AG09309 (cell line): Measurements from ENCODE around the gene PSKH1.
A peak's percentile ranks its signal among the peaks of the same experiment; 100 is the strongest.

Experiments used
- DNase-seq: peaks from one replicate; pipeline ENCODE4 v3.0.0-alpha.2; 2010; ENCODE audit warnings: low read depth
- H3K4me3 ChIP-seq: 2 replicates; pipeline ENCODE4 v1.5.1; 2011; ENCODE audit warnings: mild to moderate bottlenecking, low read depth, low read length, moderate library complexity; ENCODE audit not compliant: control insufficient read depth
- TF ChIP-seq, protein P1 (sequence below): IDR thresholded peaks from 2 replicates; pipeline ENCODE4 v1.5.1; 2011; ENCODE audit warnings: mild to moderate bottlenecking, low read depth, low read length, inconsistent platforms; ENCODE audit not compliant: insufficient read depth, control insufficient read depth; ENCODE audit errors: missing control alignments

The PSKH1 gene

DNA sequence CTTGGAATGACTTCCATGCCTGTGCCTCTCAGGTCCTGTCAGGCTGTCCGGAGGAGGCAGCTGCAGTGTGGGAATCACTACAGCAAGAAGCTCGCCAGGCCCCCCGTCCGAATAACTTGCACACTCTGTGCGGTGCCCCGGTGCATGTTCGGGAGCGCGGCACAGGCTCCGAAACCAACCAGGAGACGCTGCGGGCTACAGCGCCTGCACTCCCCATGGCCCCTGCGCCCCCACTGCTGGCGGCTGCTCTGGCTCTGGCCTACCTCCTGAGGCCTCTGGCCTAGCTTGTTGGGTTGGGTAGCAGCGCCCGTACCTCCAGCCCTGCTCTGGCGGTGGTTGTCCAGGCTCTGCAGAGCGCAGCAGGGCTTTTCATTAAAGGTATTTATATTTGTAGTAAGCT is 7.1 kb upstream of the PSKH1 start:
- no peak for DNase-seq
- H3K4me3 ChIP-seq: no peak overlapping the region
- TF ChIP-seq, protein P1, sequence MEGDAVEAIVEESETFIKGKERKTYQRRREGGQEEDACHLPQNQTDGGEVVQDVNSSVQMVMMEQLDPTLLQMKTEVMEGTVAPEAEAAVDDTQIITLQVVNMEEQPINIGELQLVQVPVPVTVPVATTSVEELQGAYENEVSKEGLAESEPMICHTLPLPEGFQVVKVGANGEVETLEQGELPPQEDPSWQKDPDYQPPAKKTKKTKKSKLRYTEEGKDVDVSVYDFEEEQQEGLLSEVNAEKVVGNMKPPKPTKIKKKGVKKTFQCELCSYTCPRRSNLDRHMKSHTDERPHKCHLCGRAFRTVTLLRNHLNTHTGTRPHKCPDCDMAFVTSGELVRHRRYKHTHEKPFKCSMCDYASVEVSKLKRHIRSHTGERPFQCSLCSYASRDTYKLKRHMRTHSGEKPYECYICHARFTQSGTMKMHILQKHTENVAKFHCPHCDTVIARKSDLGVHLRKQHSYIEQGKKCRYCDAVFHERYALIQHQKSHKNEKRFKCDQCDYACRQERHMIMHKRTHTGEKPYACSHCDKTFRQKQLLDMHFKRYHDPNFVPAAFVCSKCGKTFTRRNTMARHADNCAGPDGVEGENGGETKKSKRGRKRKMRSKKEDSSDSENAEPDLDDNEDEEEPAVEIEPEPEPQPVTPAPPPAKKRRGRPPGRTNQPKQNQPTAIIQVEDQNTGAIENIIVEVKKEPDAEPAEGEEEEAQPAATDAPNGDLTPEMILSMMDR: no peak

DNA sequence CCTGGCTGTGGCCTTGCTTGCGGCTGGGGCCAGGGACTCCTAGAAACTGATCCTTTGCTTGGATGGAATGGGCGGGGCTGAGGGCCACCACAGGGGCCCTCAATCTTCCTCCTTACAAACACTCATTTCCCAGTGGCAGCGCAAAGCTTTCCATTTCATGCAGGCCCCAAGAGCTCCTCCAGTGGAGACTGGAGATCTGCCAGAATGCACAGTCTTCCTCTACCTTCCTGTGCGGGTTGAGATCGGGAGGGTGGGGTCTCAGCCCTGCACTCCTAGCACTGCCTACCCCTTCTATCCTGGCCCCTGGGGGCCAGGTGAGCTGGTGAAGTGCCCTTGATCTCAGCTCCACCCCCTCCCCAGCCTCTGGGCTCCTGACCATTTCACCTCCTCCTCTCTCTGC is 6.7 kb upstream of the PSKH1 start:
- TF ChIP-seq, protein P1: no peak
- no peak for DNase-seq

DNA sequence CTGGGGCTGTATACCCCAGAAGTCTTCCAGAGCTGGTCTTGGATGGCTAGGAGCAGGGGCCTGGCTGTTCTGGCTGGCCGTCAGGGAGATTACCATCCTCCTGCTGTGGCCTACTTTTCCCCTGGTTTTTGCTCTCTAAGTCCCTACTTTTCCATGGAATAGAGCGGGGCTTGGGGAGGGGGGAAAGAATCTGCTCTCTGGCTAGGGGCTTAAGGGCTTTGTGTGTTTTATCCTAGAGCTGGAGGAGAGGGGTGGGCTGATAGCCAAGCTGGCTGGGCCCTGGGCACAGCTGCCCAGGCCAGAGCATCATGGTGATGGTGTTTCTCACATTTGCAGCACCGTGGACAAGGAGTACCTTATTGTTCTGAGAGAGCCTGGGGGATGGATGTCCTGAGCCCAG is 4.7 kb upstream of the PSKH1 start:
- TF ChIP-seq, protein P1: no peak
- DNase-seq: no peak
- H3K4me3 ChIP-seq: no peak overlapping the region

More for the DNA sequence above, 6.7 kb upstream of the PSKH1 start:
- no peak overlapping the region for H3K4me3 ChIP-seq

DNA sequence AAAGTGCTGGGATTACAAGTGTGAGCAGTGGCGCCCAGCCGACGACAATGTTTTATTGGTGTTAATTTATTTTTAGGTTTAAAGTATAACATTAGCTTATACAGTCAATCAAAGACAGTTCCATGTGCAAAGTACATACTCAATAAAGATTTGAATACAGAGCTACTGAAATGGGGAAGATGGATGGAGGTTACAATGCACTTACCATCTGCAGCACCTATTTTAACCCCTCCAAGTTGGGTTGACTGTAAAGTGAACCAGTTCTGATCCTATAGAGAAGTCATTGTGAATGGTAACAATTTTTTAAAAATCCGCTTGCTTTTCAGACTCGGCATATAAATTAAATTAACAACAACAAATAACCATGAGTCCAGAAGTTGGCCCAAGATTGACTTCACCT is 679 bp upstream of the PSKH1 start:
- TF ChIP-seq, protein P1: no peak
- no peak overlapping the region for H3K4me3 ChIP-seq

DNA sequence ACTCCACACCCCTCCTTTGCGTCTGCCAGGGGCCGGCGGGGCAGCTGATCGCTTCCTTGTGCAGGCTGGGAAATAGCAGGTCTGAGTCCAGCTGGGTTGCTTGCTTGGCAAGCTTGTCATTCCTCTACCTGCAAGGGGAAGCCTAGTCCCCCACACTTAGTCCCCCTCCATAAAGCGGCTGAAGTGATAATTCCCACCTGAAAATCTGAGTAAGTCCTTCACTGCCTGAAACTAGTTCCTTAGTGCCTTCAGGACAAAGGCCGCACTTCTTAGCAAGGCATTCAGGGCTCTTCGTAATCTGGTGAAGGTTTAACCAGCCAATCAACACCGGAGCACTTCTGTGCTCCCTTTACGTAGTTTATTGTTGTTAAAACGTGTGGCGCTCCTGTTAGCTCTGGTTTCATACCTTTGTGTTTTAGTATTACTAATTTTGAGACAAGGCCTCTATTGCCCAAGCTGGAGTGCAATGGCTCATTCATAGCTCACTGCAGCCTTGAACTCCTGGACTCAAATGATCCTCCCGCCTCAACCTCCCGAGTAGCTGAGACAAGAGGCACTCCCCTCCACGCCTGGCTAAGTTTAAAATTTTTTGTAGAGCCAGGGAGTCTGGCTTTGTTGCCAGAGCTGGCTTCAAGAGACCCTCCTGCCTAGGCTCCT is 817 bp downstream of the PSKH1 start:
- DNase-seq: no peak
- TF ChIP-seq, protein P1: no peak
- peak overlapping the region; percentile 86 for H3K4me3 ChIP-seq

More for the DNA sequence above, 679 bp upstream of the PSKH1 start:
- DNase-seq: no peak

DNA sequence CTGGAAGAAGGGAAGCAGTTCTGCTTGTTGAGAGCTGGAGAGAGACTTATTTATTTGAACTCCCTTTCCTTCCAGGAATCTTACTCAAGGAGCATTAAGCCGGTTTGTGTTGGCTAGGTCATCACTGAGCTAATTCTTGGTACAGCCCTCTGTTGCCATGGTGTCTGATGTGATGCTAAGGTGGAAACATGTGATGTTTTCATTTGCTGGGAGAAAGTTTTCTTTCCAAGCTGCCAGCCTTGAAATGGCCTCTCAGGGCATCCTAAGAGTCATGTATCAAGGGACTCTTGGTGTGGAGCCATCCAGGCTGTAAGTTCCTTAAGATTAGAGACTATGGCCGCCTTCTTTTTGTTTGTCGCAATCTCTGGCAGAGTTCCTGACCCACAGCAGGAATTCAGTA is 4.2 kb downstream of the PSKH1 start:
- DNase-seq: no peak
- no peak overlapping the region for H3K4me3 ChIP-seq
- TF ChIP-seq, protein P1: no peak
